Activated CD8-positive, alpha-beta memory T cell treated with anti-CD3 and anti-CD28 coated beads for 4 hours (primary cell): ENCODE results near the gene PSMB9.
A peak's percentile ranks its signal among the peaks of the same experiment; 100 is the strongest.

Experiments
- DNase-seq, 2 donors: peaks; one replicate each; pipeline ENCODE4 v3.0.0-alpha.2; 2020; ENCODE audit warnings: low read depth in 2 of 2

Gene PSMB9

GRCh38 chr6:32839356-32839755 is 14.6 kb upstream of the PSMB9 start:
- DNase-seq, result no peak

GRCh38 chr6:32840604-32841246 is 13.3 kb upstream of the PSMB9 start:
- no peak for DNase-seq

GRCh38 chr6:32842021-32842650 is 11.9 kb upstream of the PSMB9 start:
- no peak for DNase-seq

GRCh38 chr6:32842690-32843089 is 11.3 kb upstream of the PSMB9 start:
- DNase-seq, result no peak

- no peak for DNase-seq
Observed at GRCh38 chr6:32843331-32843978, 10.5 kb upstream of the PSMB9 start.

- DNase-seq, result peak; percentile 98 to 99
Observed at GRCh38 chr6:32843979-32844838, 9.8 kb upstream of the PSMB9 start, which contains the start of gene PSMB8. Gene PSMB8 (minus strand): TSS chr6:32844047. CDS start chr6:32843996, 51 bp downstream.

GRCh38 chr6:32844839-32845383 is 9.1 kb upstream of the PSMB9 start:
- no peak for DNase-seq

GRCh38 chr6:32845384-32845884 is 8.6 kb upstream of the PSMB9 start:
- DNase-seq, result no peak

GRCh38 chr6:32847004-32847403 is 7.0 kb upstream of the PSMB9 start:
- DNase-seq, result no peak

- DNase-seq, result no peak
Observed at GRCh38 chr6:32847795-32848194, 6.2 kb upstream of the PSMB9 start.

- no peak for DNase-seq
Observed at GRCh38 chr6:32849126-32849525, 4.9 kb upstream of the PSMB9 start.

GRCh38 chr6:32851025-32851424 is 3.0 kb upstream of the PSMB9 start:
- DNase-seq, result no peak

GRCh38 chr6:32852018-32852843 is 1.8 kb upstream of the PSMB9 start:
- no peak for DNase-seq

GRCh38 chr6:32852844-32853540 is 1.0 kb upstream of the PSMB9 start:
- DNase-seq, result peak in 1 of 2 donors; percentile 30

- peak; percentile 30 to 64 for DNase-seq
Observed at GRCh38 chr6:32854376-32855178, 585 bp downstream of the PSMB9 start.

- no peak for DNase-seq
Observed at GRCh38 chr6:32855467-32856174, 1.6 kb downstream of the PSMB9 start.

- DNase-seq, result no peak
Observed at GRCh38 chr6:32857156-32857891, 3.3 kb downstream of the PSMB9 start.

- no peak for DNase-seq
Observed at GRCh38 chr6:32858194-32858593, 4.2 kb downstream of the PSMB9 start.
